ENCODE measurements around the gene TDP1.

The TDP1 gene

DNA sequence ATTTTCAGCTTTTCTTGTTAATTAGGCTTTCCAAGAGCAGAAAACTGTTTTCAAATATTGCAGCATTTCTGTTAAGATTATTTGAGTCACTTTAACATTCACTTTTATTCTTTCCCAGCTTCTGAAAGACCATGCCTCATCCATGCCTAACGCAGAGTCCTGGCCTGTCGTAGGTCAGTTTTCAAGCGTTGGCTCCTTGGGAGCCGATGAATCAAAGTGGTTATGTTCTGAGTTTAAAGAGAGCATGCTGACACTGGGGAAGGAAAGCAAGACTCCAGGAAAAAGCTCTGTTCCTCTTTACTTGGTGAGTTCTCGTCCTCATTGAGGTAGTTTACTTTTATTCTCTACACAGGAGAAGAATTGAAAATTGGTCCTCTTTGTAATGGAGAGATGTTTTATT lies 33.1 kb downstream of the TDP1 start:
- Histone ChIP-seq H3K4me1 (ENCODE audit: control insufficient read depth, insufficient read depth, low read length, unreplicated experiment) (no peaks in the 10 kb centered on the region), H3K27me3 (ENCODE audit: insufficient read depth, low read length) (no peaks in the 10 kb centered on the region), H3K79me2 (ENCODE audit: control insufficient read depth, insufficient read depth, low read length, unreplicated experiment) (no peaks in the 10 kb centered on the region), H3K27ac (ENCODE audit: low read depth, low read length) (no peak overlapping the region), H3K36me3 (ENCODE audit: insufficient read depth, low read length) (peaks cover 18% of the 10 kb centered on the region), H3K4me3 (ENCODE audit: low read depth, low read length) (no peak overlapping the region), H2AFZ (ENCODE audit: low read length, unreplicated experiment) (no peak overlapping the region)

DNA sequence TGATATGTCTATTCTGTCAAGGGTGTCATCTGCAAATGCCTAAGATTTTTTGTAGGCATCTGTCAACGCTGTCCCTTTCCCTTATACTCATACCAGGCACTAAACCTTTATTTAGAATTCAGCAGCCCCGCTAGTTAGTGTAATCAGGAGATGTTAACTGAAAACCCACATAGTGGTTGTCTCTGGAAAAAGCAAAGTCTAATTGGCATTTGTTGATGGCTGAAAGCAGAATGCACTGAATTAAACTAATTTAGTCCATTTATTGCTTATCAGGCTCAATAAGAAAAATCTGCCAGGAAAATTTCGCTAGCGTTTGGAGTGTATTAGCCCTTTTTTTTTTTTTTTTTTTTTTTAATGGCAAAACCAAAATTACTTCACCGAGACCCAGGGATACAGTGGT lies 34.5 kb downstream of the TDP1 start:
- Histone ChIP-seq H3K36me3 (ENCODE audit: insufficient read depth, low read length) (peaks cover 24% of the 10 kb centered on the region), H3K4me1 (ENCODE audit: control insufficient read depth, insufficient read depth, low read length, unreplicated experiment) (no peaks in the 10 kb centered on the region), H3K79me2 (ENCODE audit: control insufficient read depth, insufficient read depth, low read length, unreplicated experiment) (no peaks in the 10 kb centered on the region), H3K27ac (ENCODE audit: low read depth, low read length) (no peak overlapping the region), H2AFZ (ENCODE audit: low read length, unreplicated experiment) (no peak overlapping the region), H3K4me3 (ENCODE audit: low read depth, low read length) (no peak overlapping the region), H3K27me3 (ENCODE audit: insufficient read depth, low read length) (no peaks in the 10 kb centered on the region)

DNA sequence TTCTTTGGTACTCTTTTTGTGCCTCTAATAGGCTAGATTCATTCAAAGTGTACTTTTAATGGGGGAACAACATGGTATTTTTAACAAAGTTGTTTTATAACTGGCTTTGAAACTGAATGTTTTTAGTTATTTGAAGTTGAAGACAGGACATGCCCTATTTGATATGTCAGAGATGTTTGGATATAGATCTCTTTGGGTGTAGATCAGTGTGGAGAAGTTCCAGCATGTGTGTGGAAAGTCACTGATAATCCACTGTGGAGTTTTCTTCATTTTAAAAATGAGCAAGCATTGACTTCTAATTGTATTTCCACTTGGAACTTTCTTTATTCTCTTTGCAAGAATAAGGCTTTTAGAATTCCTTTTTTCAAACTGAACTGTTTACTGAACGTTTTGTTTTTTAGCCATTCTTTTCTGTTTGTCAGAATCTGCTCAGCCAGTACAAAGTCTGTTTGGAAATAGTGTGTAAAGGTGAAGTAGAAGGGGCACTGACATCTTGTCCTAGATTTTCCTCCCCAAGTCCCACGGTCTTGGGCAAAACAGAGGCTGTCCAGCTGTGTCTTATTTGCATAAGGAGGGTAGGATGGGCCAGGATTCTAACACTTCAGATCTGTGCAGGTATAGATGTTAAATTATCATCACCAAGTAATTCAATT lies 35.0 kb downstream of the TDP1 start:
- no peak overlapping the region for H3K4me3 ChIP-seq (ENCODE audit: low read depth, low read length)
- no peaks in the 10 kb centered on the region for H3K4me1 ChIP-seq (ENCODE audit: control insufficient read depth, insufficient read depth, low read length, unreplicated experiment)
- no peaks in the 10 kb centered on the region for H3K27me3 ChIP-seq (ENCODE audit: insufficient read depth, low read length)
- no peak overlapping the region for H3K27ac ChIP-seq (ENCODE audit: low read depth, low read length)
- H2AFZ ChIP-seq (ENCODE audit: low read length, unreplicated experiment) = no peak overlapping the region
- no peaks in the 10 kb centered on the region for H3K79me2 ChIP-seq (ENCODE audit: control insufficient read depth, insufficient read depth, low read length, unreplicated experiment)
- peaks cover 26% of the 10 kb centered on the region for H3K36me3 ChIP-seq (ENCODE audit: insufficient read depth, low read length)

DNA sequence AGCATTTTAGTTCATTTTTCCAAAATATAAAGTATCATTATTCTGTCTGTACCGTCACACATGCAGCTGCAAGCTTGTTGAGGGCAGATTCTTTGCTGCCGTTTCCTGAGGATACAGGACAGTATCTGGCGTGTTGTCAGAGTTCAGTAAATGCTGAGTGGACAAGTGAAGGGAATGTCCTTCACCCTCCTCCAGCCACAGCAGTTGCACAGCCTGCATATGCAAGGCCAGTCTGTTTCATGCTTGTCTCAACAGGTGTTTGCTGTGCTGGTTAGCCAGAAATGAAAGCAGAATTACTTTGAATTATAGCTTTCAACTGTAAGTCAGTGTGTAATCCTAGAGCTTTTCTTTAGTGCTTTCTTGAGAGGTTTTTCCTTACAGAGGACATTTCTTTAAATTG lies 36.5 kb downstream of the TDP1 start:
- Histone ChIP-seq H3K36me3 (ENCODE audit: insufficient read depth, low read length) (peaks cover 25% of the 10 kb centered on the region), H2AFZ (ENCODE audit: low read length, unreplicated experiment) (no peak overlapping the region), H3K4me3 (ENCODE audit: low read depth, low read length) (no peak overlapping the region), H3K27me3 (ENCODE audit: insufficient read depth, low read length) (no peaks in the 10 kb centered on the region), H3K4me1 (ENCODE audit: control insufficient read depth, insufficient read depth, low read length, unreplicated experiment) (no peaks in the 10 kb centered on the region), H3K79me2 (ENCODE audit: control insufficient read depth, insufficient read depth, low read length, unreplicated experiment) (no peaks in the 10 kb centered on the region), H3K27ac (ENCODE audit: low read depth, low read length) (no peak overlapping the region)

DNA sequence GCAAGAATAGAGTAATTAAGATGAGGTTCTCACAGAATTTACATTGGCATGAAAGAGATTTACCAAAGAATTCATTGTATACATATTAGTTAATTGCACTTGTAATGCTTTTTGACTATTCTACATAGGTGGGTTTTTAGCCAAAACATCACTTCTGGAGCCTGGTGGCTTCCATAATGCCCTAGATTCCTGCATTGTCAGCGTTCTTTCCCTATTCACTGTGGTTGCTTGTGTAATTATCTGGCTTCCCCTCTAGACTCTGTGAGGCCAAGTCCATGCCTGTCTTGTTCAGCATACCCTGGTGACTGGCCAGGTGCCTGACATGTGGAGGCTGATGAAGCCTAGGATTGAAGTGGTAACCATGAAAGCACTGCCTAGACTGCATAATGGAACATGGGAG lies 41.2 kb downstream of the TDP1 start:
- Histone ChIP-seq H3K27ac (ENCODE audit: low read depth, low read length) (no peak overlapping the region), H3K4me1 (ENCODE audit: control insufficient read depth, insufficient read depth, low read length, unreplicated experiment) (no peaks in the 10 kb centered on the region), H3K4me3 (ENCODE audit: low read depth, low read length) (no peak overlapping the region), H3K27me3 (ENCODE audit: insufficient read depth, low read length) (no peaks in the 10 kb centered on the region), H2AFZ (ENCODE audit: low read length, unreplicated experiment) (no peak overlapping the region), H3K79me2 (ENCODE audit: control insufficient read depth, insufficient read depth, low read length, unreplicated experiment) (no peaks in the 10 kb centered on the region), H3K36me3 (ENCODE audit: insufficient read depth, low read length) (peaks cover 26% of the 10 kb centered on the region)

DNA sequence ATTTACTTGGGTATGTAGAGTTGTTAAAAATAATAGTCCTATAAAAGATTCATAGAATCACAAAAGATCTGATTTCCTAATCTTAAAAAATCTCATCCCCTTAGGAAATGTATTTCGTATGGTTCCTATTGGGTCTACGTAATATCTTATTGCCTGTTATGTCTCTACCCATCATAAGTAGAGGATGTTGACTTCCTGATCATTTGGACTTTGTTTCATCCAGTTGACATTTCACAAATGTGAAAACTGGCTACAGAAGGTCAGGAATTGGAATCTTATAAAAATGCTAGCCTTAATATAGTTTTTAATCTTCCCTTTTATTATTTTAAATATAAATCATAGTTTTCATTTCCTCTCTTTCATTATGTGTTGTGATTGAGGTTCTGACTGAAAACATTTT lies 45.2 kb downstream of the TDP1 start:
- H3K27me3 ChIP-seq (ENCODE audit: insufficient read depth, low read length) = no peaks in the 10 kb centered on the region
- H3K79me2 ChIP-seq (ENCODE audit: control insufficient read depth, insufficient read depth, low read length, unreplicated experiment) = no peaks in the 10 kb centered on the region
- 0 out of 2 replicates have a peak, but pooled peaks cover 12% of the 10 kb centered on the region for H3K36me3 ChIP-seq (ENCODE audit: insufficient read depth, low read length)
- no peak overlapping the region for H3K27ac ChIP-seq (ENCODE audit: low read depth, low read length)
- H3K4me1 ChIP-seq (ENCODE audit: control insufficient read depth, insufficient read depth, low read length, unreplicated experiment) = no peaks in the 10 kb centered on the region
- no peak overlapping the region for H3K4me3 ChIP-seq (ENCODE audit: low read depth, low read length)
- no peak overlapping the region for H2AFZ ChIP-seq (ENCODE audit: low read length, unreplicated experiment)

DNA sequence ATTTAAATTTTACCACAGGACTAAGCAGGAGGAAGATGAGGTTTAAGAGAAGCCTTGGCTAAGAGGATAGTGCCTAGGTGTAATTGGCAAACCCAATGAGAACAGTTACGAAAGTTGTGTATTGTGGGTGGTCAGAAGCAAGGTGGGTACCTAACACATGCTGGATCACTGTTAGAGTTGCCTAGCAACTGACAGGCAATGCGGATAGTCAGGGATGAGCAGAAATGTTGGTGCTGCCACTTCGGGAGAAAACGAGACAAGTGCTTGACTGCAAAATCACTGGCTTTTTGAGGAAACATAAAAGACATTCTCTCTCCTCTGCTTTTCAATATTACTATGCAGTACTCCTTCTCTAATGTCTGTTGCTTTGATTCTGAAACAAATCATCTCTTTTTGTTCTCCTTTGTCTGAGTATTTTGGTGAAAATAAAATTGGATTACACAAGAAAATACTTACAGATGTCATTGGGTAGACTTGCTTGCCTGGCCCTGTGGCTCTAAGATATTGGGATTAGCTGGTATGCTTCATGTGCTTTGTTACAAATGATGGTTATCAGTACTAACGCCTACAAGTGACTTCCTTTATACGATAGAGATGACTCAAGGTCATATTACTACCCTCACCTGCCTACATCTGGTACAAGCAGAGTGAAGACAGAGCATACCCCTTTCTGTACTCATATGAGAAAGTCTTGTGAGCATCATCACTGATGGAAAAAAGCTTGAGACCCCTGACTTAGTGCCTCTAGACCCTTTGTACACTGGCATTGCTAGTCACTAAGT lies 48.0 kb downstream of the TDP1 start:
- H3K79me2 ChIP-seq (ENCODE audit: control insufficient read depth, insufficient read depth, low read length, unreplicated experiment) = no peaks in the 10 kb centered on the region
- H3K27me3 ChIP-seq (ENCODE audit: insufficient read depth, low read length) = no peaks in the 10 kb centered on the region
- no peaks in the 10 kb centered on the region for H3K4me1 ChIP-seq (ENCODE audit: control insufficient read depth, insufficient read depth, low read length, unreplicated experiment)
- no peak overlapping the region for H2AFZ ChIP-seq (ENCODE audit: low read length, unreplicated experiment)
- no peak overlapping the region for H3K4me3 ChIP-seq (ENCODE audit: low read depth, low read length)
- H3K36me3 ChIP-seq (ENCODE audit: insufficient read depth, low read length) = 0 out of 2 replicates have a peak, but pooled peaks cover 3% of the 10 kb centered on the region
- no peak overlapping the region for H3K27ac ChIP-seq (ENCODE audit: low read depth, low read length)

DNA sequence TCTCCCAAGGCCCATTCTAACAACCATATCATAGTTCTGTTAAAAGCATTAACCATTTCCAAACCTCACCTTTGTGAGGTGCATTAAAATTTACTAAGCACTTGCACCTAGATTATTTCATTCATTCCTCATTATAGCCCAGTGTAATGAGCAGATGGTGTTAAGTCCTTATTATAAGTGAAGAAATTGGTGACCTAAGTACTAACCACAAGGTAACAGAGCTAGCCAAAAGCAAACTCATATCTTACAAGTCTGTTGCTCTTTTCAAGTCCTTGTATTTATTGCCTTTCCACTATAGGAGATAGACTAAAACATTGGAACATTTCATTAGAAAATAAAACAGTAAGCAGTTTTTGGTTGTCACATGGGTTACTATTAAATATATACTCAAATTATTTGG lies 49.7 kb downstream of the TDP1 start:
- Histone ChIP-seq H2AFZ (ENCODE audit: low read length, unreplicated experiment) (no peak overlapping the region), H3K4me3 (ENCODE audit: low read depth, low read length) (no peak overlapping the region), H3K36me3 (ENCODE audit: insufficient read depth, low read length) (0 out of 2 replicates have a peak, but pooled peaks cover 3% of the 10 kb centered on the region), H3K27me3 (ENCODE audit: insufficient read depth, low read length) (no peaks in the 10 kb centered on the region), H3K79me2 (ENCODE audit: control insufficient read depth, insufficient read depth, low read length, unreplicated experiment) (no peaks in the 10 kb centered on the region), H3K27ac (ENCODE audit: low read depth, low read length) (no peak overlapping the region), H3K4me1 (ENCODE audit: control insufficient read depth, insufficient read depth, low read length, unreplicated experiment) (no peaks in the 10 kb centered on the region)

DNA sequence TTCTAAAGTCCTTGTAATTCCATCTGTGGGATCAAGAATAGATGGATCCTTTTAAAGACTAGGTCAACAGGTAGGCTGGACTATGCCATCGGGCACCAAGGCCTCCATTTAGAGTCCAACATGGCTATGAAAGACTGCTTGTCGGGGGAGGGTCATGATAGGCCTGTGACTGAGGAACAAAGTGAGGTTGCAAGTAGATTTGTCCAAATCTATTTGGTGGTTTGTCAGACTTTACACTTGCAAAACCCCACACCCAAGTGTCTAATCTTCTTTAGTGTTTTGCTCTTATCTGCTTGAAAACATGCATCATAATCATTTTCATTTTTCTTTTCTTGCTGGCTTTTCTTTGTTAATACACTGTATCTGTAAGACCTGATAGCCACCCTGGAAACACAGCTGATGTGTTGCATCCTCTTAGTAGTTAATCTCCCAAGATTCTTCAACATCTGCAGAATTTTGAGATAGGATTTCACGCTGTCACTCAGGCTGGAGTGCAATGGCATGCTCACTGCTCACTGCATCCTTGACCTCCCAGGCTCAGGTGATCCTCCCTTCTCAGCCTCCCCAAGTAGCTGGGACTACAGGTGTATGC lies 50.3 kb downstream of the TDP1 start:
- Histone ChIP-seq H2AFZ (ENCODE audit: low read length, unreplicated experiment) (no peak overlapping the region), H3K4me3 (ENCODE audit: low read depth, low read length) (no peak overlapping the region), H3K79me2 (ENCODE audit: control insufficient read depth, insufficient read depth, low read length, unreplicated experiment) (no peaks in the 10 kb centered on the region), H3K27me3 (ENCODE audit: insufficient read depth, low read length) (no peaks in the 10 kb centered on the region), H3K4me1 (ENCODE audit: control insufficient read depth, insufficient read depth, low read length, unreplicated experiment) (no peaks in the 10 kb centered on the region), H3K36me3 (ENCODE audit: insufficient read depth, low read length) (0 out of 2 replicates have a peak, but pooled peaks cover 3% of the 10 kb centered on the region), H3K27ac (ENCODE audit: low read depth, low read length) (no peak overlapping the region)

DNA sequence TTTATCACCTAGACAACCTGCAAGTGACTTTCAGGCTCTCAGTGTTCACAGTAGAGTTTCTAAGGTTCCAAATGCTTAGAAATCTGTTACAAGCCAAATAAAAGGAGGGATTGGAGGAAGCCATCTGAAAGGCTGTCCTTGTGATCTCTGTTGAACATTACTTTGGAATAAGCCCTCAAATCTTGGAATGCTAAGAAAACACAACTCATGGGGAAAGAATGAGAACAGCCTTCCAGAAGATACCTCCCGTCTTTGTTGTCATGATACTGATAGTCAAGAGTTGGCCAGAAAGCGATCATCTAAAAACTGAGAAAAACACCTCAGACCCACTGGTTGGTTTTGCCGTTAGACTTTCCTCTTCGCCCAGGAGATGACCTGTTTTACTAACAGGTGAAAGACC lies 61.6 kb downstream of the TDP1 start:
- Histone ChIP-seq H3K4me3 (ENCODE audit: low read depth, low read length) (no peak overlapping the region), H2AFZ (ENCODE audit: low read length, unreplicated experiment) (no peak overlapping the region), H3K36me3 (ENCODE audit: insufficient read depth, low read length) (peaks cover 16% of the 10 kb centered on the region; the same call in 1 of the 2 replicates), H3K4me1 (ENCODE audit: control insufficient read depth, insufficient read depth, low read length, unreplicated experiment) (no peaks in the 10 kb centered on the region), H3K79me2 (ENCODE audit: control insufficient read depth, insufficient read depth, low read length, unreplicated experiment) (no peaks in the 10 kb centered on the region), H3K27ac (ENCODE audit: low read depth, low read length) (no peak overlapping the region), H3K27me3 (ENCODE audit: insufficient read depth, low read length) (no peaks in the 10 kb centered on the region)
